HepG2 (cell line): ENCODE data around the gene ZBBX. TPM values are rescaled to one million over a fixed set of nuclear protein-coding genes. Genes with fewer than 3 reads are reported as not detected.

Experiments
- ATAC-seq: fragments of 200-7000 bp; cut with Tn5 transposase; 3 replicates; pipeline ENCODE4 v1.9.1; 2020; ENCODE audit warnings: mild to moderate bottlenecking, moderate library complexity
- BruUV-seq: library from RNA; stranded (reverse); fragments of 400-500 nt; replicated peaks from 2 replicates; lab custom pipeline; 2021; lab: Mats Ljungman, UMichigan
- CTCF ChIA-PET: fragments of 300-600 bp; formaldehyde crosslinking; extraction: SDS; loops from one replicate; lab custom pipeline; 2021; ENCODE audit warnings: low total read pairs, inconsistent platforms, low intra/inter-chr PET ratio; lab: Yijun Ruan, JAX
- POLR2A ChIA-PET: fragments of 350-600 bp; sonication (Branson Sonifier 250); formaldehyde crosslinking; loops from one replicate; lab custom pipeline; 2020; ENCODE audit warnings: antibody characterized with exemption, inconsistent platforms; lab: Yijun Ruan, JAX
- DNase-seq: peaks from one replicate; pipeline ENCODE4 v3.0.0-alpha.2; 2015; ENCODE audit warnings: low spot score
- FAIRE-seq: peaks from 3 replicates; lab custom pipeline; 2011; peaks lifted over from hg19 to GRCh38; lab: Jason Lieb, UNC
- H2AFZ ChIP-seq: one replicate; pipeline ENCODE4 v1.6.1; 2011; ENCODE audit warnings: low read length, inconsistent platforms
- H3K27ac ChIP-seq: fragments of 300-600 bp; 3 replicates; pipeline ENCODE4 v1.8.0; 2011; ENCODE audit warnings: mixed run types, mild to moderate bottlenecking, mixed read lengths, low read length, inconsistent platforms; ENCODE audit not compliant: insufficient read depth; ENCODE audit errors: extremely low read length
- H3K27me3 ChIP-seq, 2 experiments: fragments of 200-600 bp in 1 of 2; 2 replicates in 1 of 2; 3 replicates in 1 of 2; pipeline versions ENCODE4 v1.6.0 to v1.8.0; 2011; ENCODE audit warnings: low read length in 2 of 2, mild to moderate bottlenecking in 2 of 2, moderate library complexity in 2 of 2, inconsistent platforms in 1 of 2; ENCODE audit not compliant: insufficient read depth in 2 of 2, control insufficient read depth in 1 of 2
- H3K36me3 ChIP-seq, 2 experiments: fragments of 200-600 bp in 1 of 2; replicated peaks in 1 of 2; 2 replicates in 1 of 2; 3 replicates in 1 of 2; pipeline versions ENCODE4 v1.5.1 to v1.8.0; 2011; ENCODE audit warnings: low read length in 2 of 2, inconsistent platforms in 1 of 2; ENCODE audit not compliant: insufficient read depth in 2 of 2, control insufficient read depth in 1 of 2
- H3K4me1 ChIP-seq: 2 replicates; pipeline ENCODE4 v1.5.1; 2012; ENCODE audit warnings: low read length, inconsistent platforms; ENCODE audit not compliant: insufficient read depth
- H3K4me2 ChIP-seq: 2 replicates; pipeline ENCODE4 v1.6.0; 2011; ENCODE audit warnings: low read depth, low read length, inconsistent platforms
- H3K4me3 ChIP-seq, 3 experiments: fragments of 200-600 bp in 1 of 3; sonication (generic), shearing (Covaris generic) in 1 of 3; replicated peaks in 1 of 3; 2 replicates each; pipeline ENCODE4 v1.5.1; 2011 to 2016; ENCODE audit warnings: low read length in 3 of 3, inconsistent platforms in 2 of 3, low read depth in 2 of 3, mild to moderate bottlenecking in 2 of 3, control low read depth in 1 of 3, mixed read lengths in 1 of 3; ENCODE audit not compliant: insufficient read depth in 1 of 3
- H3K79me2 ChIP-seq: one replicate; pipeline ENCODE4 v1.6.1; 2011; ENCODE audit warnings: low read length, inconsistent platforms; ENCODE audit not compliant: insufficient read depth
- H3K9ac ChIP-seq: 2 replicates; pipeline ENCODE4 v1.6.0; 2011; ENCODE audit warnings: mild to moderate bottlenecking, low read depth, low read length, inconsistent platforms; ENCODE audit not compliant: insufficient read depth
- H3K9me3 ChIP-seq: 2 replicates; pipeline ENCODE4 v1.5.1; 2012; ENCODE audit warnings: mild to moderate bottlenecking, low read length
- H4K20me1 ChIP-seq: 2 replicates; pipeline ENCODE4 v1.6.0; 2011; ENCODE audit warnings: inconsistent platforms, mild to moderate bottlenecking, low read length, moderate library complexity; ENCODE audit not compliant: insufficient read depth
- AHR ChIP-seq: IDR thresholded peaks from 2 replicates; pipeline ENCODE4 v1.6.1; 2018; ENCODE audit warnings: missing genetic modification reagents, missing compliant biosample characterization
- DR1 ChIP-seq: sonication (generic); formaldehyde crosslinking; IDR thresholded peaks from 2 replicates; pipeline ENCODE4 v1.8.0; 2021; ENCODE audit warnings: mild to moderate bottlenecking, missing genetic modification reagents, inconsistent platforms
- SOX6 ChIP-seq, 2 experiments: fragments of 450-650 bp in 1 of 2; sonication (generic) in 1 of 2; formaldehyde crosslinking in 1 of 2; IDR thresholded peaks; 2 replicates each; pipeline versions ENCODE4 v1.4.0 to v1.6.1; 2017 to 2020; ENCODE audit warnings: antibody characterized with exemption in 1 of 2, mild to moderate bottlenecking in 1 of 2, missing genetic modification reagents in 1 of 2
- ZBTB43 ChIP-seq: sonication (generic); formaldehyde crosslinking; conservative IDR thresholded peaks from 2 replicates; pipeline ENCODE4 v1.4.0; 2020; ENCODE audit warnings: missing genetic modification reagents
- ZNF121 ChIP-seq: sonication (generic); formaldehyde crosslinking; IDR thresholded peaks from 2 replicates; pipeline ENCODE4 v1.5.0; 2020; ENCODE audit warnings: mild to moderate bottlenecking, missing genetic modification reagents
- ZNF205 ChIP-seq: IDR thresholded peaks from 2 replicates; pipeline ENCODE4 v1.6.1; 2018; ENCODE audit warnings: missing biosample characterization, missing genetic modification reagents
- ZNF234 ChIP-seq: sonication (generic); formaldehyde crosslinking; conservative IDR thresholded peaks from 2 replicates; pipeline ENCODE4 v1.5.1; 2020; ENCODE audit warnings: mild to moderate bottlenecking, missing genetic modification reagents
- ZNF746 ChIP-seq: sonication (generic); formaldehyde crosslinking; IDR thresholded peaks from 2 replicates; pipeline ENCODE4 v1.8.0; 2022; ENCODE audit warnings: mild to moderate bottlenecking, missing genetic modification reagents
- WGBS: methylation state at CpG from one replicate; pipeline ENCODE4 v1.1.6; 2017; ENCODE audit warnings: low lambda C conversion rate; 5-methylcytosine and 5-hydroxymethylcytosine counted together
- in situ Hi-C: cut with HindIII; loops from 2 replicates; pipeline ENCODE4 v1.10.0; 2017; ENCODE audit warnings: low pct_unique_long_range_greater_than_20kb; ENCODE audit not compliant: extremely low pct_ligation_motif_present
- intact Hi-C: fragments of 100-400 bp; cut with micrococcal nuclease; formaldehyde crosslinking; loops from one replicate; pipeline ENCODE4 v1.10.0; 2022; ENCODE audit not compliant: unreplicated experiment
- polyA plus RNA-seq, 8 experiments: library from polyadenylated mRNA; depleted of rRNA in 3 of 8; stranded (reverse) in 7 of 8; unstranded in 1 of 8; fragments of >200 nt; fragmentation: Illumina TruSeq in 4 of 8; extraction: Trizol in 4 of 8; gene quantifications; 2 replicates each; pipeline versions ENCODE4 v1.2.1 to v1.2.3, GENCODE V29; 2011 to 2016; ENCODE audit warnings: low read depth in 4 of 8, missing spikeins in 1 of 8, mixed read lengths in 1 of 8; ENCODE audit not compliant: insufficient read depth in 1 of 8
- total RNA-seq, 5 experiments: library from RNA; depleted of rRNA; stranded (reverse); fragments of >200 nt; fragmentation: Illumina TruSeq; extraction: Trizol; gene quantifications; 2 replicates each; pipeline ENCODE4 v1.2.3, GENCODE V29; 2016; ENCODE audit warnings: low read depth in 1 of 5
- TF ChIP-seq, protein P1 (sequence below): sonication (generic); formaldehyde crosslinking; IDR thresholded peaks from 2 replicates; pipeline ENCODE4 v1.4.0; 2020; ENCODE audit warnings: missing genetic modification reagents
- TF ChIP-seq, protein P2 (sequence below): IDR thresholded peaks from 2 replicates; pipeline ENCODE4 v1.6.1; 2018; ENCODE audit warnings: missing genetic modification reagents

The ZBBX gene
- total and polyA plus RNA-seq, 2 of the 13 experiments (the other 11 are each of a cell fraction or from before 2014, with no cell fraction given): not detected

GRCh38 chr3:167304077-167304476, 76.0 kb downstream of the ZBBX start (continued):
- TF ChIP-seq ZNF746 (CRISPR knock-in tag) (no peak), ZNF121 (CRISPR knock-in tag) (no peak), DR1 (CRISPR knock-in tag) (no peak), ZNF205 (no peak)
- TF ChIP-seq, all 625 proteins: peak for 18

DNA sequence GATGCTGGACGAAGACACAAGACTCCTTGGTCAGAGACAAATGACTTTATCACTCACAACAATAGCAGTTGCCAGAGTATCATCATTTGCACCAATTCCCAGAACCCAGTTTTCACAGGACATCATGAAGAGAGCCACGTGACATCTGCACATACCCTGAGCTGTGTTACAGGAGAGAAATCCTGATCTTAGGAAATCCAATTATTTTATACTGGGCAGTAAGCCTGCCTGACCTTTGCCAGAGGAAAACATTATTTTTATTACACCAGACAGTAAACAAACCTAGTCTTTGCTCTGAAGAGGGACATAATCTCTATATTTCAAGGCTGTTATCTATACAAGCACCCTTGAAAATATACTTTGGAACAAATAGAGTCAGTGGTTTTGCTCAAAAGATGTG, 77.4 kb downstream of the ZBBX start:
- H3K4me1 ChIP-seq: peaks cover 13% of the 10 kb centered on the region; the same call in 1 of the 2 replicates
- no peak overlapping the region for H3K27ac ChIP-seq
- H3K9me3 ChIP-seq: no peaks in the 10 kb centered on the region
- no peaks in the 10 kb centered on the region for H3K36me3 ChIP-seq
- no TSS peak for BruUV-seq
- no peak overlapping the region for H3K4me3 ChIP-seq
- DNase-seq (no peak), FAIRE-seq (no peak), ATAC-seq (no peak)
- in situ Hi-C loops: no loop called here
- no peak overlapping the region for H3K4me2 ChIP-seq
- ChIA-PET CTCF (no interaction called here), POLR2A (no interaction called here)
- intact Hi-C loops: no loop called here
- no peaks in the 10 kb centered on the region for H3K79me2 ChIP-seq
- H3K27me3 ChIP-seq: no peaks in the 10 kb centered on the region
- 6% methylated on average over 2 of the region's 2 CpGs for WGBS
- H2AFZ ChIP-seq: no peak overlapping the region
- H4K20me1 ChIP-seq: no peaks in the 10 kb centered on the region
- no peak overlapping the region for H3K9ac ChIP-seq
- TF ChIP-seq ZBTB43 (CRISPR knock-in tag) (no peak), ZNF234 (CRISPR knock-in tag) (no peak), AHR (CRISPR knock-in tag) (no peak), SOX6 (IDR thresholded peaks at IDR 0.05) (no peak), SOX6 (CRISPR knock-in tag; IDR thresholded peaks at IDR 0.05) (no peak)
- TF ChIP-seq, protein P1, sequence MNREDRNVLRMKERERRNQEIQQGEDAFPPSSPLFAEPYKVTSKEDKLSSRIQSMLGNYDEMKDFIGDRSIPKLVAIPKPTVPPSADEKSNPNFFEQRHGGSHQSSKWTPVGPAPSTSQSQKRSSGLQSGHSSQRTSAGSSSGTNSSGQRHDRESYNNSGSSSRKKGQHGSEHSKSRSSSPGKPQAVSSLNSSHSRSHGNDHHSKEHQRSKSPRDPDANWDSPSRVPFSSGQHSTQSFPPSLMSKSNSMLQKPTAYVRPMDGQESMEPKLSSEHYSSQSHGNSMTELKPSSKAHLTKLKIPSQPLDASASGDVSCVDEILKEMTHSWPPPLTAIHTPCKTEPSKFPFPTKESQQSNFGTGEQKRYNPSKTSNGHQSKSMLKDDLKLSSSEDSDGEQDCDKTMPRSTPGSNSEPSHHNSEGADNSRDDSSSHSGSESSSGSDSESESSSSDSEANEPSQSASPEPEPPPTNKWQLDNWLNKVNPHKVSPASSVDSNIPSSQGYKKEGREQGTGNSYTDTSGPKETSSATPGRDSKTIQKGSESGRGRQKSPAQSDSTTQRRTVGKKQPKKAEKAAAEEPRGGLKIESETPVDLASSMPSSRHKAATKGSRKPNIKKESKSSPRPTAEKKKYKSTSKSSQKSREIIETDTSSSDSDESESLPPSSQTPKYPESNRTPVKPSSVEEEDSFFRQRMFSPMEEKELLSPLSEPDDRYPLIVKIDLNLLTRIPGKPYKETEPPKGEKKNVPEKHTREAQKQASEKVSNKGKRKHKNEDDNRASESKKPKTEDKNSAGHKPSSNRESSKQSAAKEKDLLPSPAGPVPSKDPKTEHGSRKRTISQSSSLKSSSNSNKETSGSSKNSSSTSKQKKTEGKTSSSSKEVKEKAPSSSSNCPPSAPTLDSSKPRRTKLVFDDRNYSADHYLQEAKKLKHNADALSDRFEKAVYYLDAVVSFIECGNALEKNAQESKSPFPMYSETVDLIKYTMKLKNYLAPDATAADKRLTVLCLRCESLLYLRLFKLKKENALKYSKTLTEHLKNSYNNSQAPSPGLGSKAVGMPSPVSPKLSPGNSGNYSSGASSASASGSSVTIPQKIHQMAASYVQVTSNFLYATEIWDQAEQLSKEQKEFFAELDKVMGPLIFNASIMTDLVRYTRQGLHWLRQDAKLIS (CRISPR knock-in tag): no peak
- TF ChIP-seq, protein P2, sequence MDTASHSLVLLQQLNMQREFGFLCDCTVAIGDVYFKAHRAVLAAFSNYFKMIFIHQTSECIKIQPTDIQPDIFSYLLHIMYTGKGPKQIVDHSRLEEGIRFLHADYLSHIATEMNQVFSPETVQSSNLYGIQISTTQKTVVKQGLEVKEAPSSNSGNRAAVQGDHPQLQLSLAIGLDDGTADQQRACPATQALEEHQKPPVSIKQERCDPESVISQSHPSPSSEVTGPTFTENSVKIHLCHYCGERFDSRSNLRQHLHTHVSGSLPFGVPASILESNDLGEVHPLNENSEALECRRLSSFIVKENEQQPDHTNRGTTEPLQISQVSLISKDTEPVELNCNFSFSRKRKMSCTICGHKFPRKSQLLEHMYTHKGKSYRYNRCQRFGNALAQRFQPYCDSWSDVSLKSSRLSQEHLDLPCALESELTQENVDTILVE (CRISPR knock-in tag): no peak
